Measurements from ENCODE around the gene CLDN6. TPM values are rescaled to one million over a fixed set of nuclear protein-coding genes. Genes with fewer than 3 reads are reported as not detected.

The CLDN6 gene
- total and polyA plus RNA-seq, 2 of the 13 experiments (the other 11 are each of a cell fraction or from before 2014, with no cell fraction given) = 5.9 to 7.6 TPM

DNA sequence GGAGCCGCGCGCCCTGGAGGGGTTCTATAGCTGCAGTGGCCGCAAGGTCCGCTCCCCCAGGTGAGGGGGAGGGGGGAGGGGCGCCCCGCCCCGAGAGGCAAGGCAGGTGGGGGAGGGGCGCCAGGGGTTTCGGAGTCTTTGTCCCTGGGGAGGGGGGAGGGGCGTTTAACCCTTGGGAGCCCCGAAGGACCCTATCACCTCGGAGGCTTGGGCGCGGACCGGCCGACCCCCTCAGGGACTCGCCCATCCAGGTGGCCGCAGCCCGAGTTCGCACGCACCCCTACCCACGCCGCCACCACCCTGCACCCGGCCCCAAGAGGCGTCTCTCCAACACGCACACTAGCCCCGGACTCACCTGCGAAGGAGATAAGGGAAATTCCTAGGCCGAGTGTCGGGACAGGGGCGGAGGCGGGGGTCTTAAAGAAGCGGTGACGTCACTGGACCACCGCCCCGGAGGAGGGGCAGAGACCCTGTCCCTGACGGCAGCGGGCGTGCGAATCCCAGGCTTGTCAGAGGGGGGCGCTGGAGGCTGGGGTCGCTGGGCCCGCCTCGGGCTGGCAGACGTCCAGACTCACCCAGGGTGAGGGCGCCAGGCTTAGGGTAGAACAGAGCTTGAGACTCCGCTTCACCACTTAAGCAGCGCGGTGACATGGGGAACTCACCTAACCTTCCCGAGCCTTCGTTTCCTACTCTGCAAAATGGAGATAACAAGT is at the start of gene CLDN6 (continued):
- TF ChIP-seq, protein P1, sequence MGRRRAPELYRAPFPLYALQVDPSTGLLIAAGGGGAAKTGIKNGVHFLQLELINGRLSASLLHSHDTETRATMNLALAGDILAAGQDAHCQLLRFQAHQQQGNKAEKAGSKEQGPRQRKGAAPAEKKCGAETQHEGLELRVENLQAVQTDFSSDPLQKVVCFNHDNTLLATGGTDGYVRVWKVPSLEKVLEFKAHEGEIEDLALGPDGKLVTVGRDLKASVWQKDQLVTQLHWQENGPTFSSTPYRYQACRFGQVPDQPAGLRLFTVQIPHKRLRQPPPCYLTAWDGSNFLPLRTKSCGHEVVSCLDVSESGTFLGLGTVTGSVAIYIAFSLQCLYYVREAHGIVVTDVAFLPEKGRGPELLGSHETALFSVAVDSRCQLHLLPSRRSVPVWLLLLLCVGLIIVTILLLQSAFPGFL (CRISPR knock-in tag; IDR thresholded peaks at IDR 0.05) = no peak
- TF ChIP-seq, protein P2, sequence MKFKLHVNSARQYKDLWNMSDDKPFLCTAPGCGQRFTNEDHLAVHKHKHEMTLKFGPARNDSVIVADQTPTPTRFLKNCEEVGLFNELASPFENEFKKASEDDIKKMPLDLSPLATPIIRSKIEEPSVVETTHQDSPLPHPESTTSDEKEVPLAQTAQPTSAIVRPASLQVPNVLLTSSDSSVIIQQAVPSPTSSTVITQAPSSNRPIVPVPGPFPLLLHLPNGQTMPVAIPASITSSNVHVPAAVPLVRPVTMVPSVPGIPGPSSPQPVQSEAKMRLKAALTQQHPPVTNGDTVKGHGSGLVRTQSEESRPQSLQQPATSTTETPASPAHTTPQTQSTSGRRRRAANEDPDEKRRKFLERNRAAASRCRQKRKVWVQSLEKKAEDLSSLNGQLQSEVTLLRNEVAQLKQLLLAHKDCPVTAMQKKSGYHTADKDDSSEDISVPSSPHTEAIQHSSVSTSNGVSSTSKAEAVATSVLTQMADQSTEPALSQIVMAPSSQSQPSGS (CRISPR knock-in tag; IDR thresholded peaks at IDR 0.05) = peak; percentile 45; the same call in 1 of the 2 replicates
- TF ChIP-seq KDM3A (CRISPR knock-in tag; IDR thresholded peaks at IDR 0.05; ENCODE audit: low read depth) (no peak; the same call in 1 of the 2 replicates), CREM (IDR thresholded peaks at IDR 0.05) (peak; percentile 49; the same call in 1 of the 2 replicates), CREM (CRISPR knock-in tag; IDR thresholded peaks at IDR 0.05) (0 out of 2 replicates have a peak, but pooled peaks have one; percentile 48), SYNCRIP (IDR thresholded peaks at IDR 0.05; ENCODE audit: insufficient read depth, low read depth, low read length) (no peak), BCL6 (CRISPR knock-in tag; IDR thresholded peaks at IDR 0.05) (no peak), ZNF280B (CRISPR knock-in tag; IDR thresholded peaks at IDR 0.05; ENCODE audit: borderline replicate concordance) (no peak), PPARG (CRISPR knock-in tag; conservative IDR thresholded peaks at IDR 0.05) (no peak), EZH2 (conservative IDR thresholded peaks at IDR 0.05; ENCODE audit: low read depth, low read length) (no peak), FOSL2 (CRISPR knock-in tag; IDR thresholded peaks at IDR 0.05) (peak; percentile 33; the same call in 1 of the 2 replicates), SATB2 (CRISPR knock-in tag; IDR thresholded peaks at IDR 0.05) (no peak), ATF7 (IDR thresholded peaks at IDR 0.05) (peak; percentile 92), ATF7 (CRISPR knock-in tag; IDR thresholded peaks at IDR 0.05) (peak; percentile 72; the same call in 1 of the 2 replicates), ZSCAN29 (CRISPR knock-in tag; conservative IDR thresholded peaks at IDR 0.05) (no peak)
- TF ChIP-seq, protein P3, sequence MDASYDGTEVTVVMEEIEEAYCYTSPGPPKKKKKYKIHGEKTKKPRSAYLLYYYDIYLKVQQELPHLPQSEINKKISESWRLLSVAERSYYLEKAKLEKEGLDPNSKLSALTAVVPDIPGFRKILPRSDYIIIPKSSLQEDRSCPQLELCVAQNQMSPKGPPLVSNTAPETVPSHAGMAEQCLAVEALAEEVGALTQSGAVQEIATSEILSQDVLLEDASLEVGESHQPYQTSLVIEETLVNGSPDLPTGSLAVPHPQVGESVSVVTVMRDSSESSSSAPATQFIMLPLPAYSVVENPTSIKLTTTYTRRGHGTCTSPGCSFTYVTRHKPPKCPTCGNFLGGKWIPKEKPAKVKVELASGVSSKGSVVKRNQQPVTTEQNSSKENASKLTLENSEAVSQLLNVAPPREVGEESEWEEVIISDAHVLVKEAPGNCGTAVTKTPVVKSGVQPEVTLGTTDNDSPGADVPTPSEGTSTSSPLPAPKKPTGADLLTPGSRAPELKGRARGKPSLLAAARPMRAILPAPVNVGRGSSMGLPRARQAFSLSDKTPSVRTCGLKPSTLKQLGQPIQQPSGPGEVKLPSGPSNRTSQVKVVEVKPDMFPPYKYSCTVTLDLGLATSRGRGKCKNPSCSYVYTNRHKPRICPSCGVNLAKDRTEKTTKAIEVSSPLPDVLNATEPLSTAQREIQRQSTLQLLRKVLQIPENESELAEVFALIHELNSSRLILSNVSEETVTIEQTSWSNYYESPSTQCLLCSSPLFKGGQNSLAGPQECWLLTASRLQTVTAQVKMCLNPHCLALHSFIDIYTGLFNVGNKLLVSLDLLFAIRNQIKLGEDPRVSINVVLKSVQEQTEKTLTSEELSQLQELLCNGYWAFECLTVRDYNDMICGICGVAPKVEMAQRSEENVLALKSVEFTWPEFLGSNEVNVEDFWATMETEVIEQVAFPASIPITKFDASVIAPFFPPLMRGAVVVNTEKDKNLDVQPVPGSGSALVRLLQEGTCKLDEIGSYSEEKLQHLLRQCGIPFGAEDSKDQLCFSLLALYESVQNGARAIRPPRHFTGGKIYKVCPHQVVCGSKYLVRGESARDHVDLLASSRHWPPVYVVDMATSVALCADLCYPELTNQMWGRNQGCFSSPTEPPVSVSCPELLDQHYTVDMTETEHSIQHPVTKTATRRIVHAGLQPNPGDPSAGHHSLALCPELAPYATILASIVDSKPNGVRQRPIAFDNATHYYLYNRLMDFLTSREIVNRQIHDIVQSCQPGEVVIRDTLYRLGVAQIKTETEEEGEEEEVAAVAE (CRISPR knock-in tag; IDR thresholded peaks at IDR 0.05; ENCODE audit: borderline replicate concordance) = no peak
- TF ChIP-seq, protein P4, sequence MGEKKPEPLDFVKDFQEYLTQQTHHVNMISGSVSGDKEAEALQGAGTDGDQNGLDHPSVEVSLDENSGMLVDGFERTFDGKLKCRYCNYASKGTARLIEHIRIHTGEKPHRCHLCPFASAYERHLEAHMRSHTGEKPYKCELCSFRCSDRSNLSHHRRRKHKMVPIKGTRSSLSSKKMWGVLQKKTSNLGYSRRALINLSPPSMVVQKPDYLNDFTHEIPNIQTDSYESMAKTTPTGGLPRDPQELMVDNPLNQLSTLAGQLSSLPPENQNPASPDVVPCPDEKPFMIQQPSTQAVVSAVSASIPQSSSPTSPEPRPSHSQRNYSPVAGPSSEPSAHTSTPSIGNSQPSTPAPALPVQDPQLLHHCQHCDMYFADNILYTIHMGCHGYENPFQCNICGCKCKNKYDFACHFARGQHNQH (CRISPR knock-in tag; IDR thresholded peaks at IDR 0.05) = no peak
